Measurements from ENCODE around the gene PWWP2A. TPM values are rescaled to one million over a fixed set of nuclear protein-coding genes. Genes with fewer than 3 reads are reported as not detected.

The PWWP2A gene
- total RNA-seq, 1 experiment from 2014 or later = 34.4 TPM

GRCh38 chr5:160152901-160153300 lies 33.7 kb upstream of the PWWP2A start:
- no peak overlapping the region for H3K4me3 ChIP-seq (ENCODE audit: low read depth, low read length)
- peaks cover 10% of the 10 kb centered on the region for H3K36me3 Mint-ChIP-seq (ENCODE audit: insufficient read depth, unreplicated experiment)
- H3K4me1 Mint-ChIP-seq (ENCODE audit: low read depth, unreplicated experiment) = peaks cover 13% of the 10 kb centered on the region
- H3K27ac Mint-ChIP-seq (ENCODE audit: unreplicated experiment) = no peak overlapping the region
- H3K4me1 ChIP-seq = peaks cover 12% of the 10 kb centered on the region
- ChIA-PET CTCF (no interaction called here), POLR2A (no interaction called here)
- no peaks in the 10 kb centered on the region for H3K27me3 ChIP-seq (replicated peaks; ENCODE audit: control insufficient read depth, insufficient read depth, low read length)
- no peak for TF ChIP-seq CTCF (IDR thresholded peaks at IDR 0.05; ENCODE audit: insufficient read depth in 1 of 2, low read depth in 1 of 2, low read length in 1 of 2, severe bottlenecking in 1 of 2, unreplicated experiment in 1 of 2)
- H3K4me3 Mint-ChIP-seq (ENCODE audit: unreplicated experiment) = no peak overlapping the region
- DNase-seq = no peak
- peaks cover 10% of the 10 kb centered on the region for H3K9me3 Mint-ChIP-seq (ENCODE audit: unreplicated experiment)
- intact Hi-C loops (cut with micrococcal nuclease; ENCODE audit: unreplicated experiment) = no loop called here
- no TSS peak for BruUV-seq (replicated peaks)
- no peaks in the 10 kb centered on the region for H3K27me3 Mint-ChIP-seq (ENCODE audit: insufficient read depth, unreplicated experiment)
- no peaks in the 10 kb centered on the region for H3K36me3 ChIP-seq (ENCODE audit: control insufficient read depth, insufficient read depth, low read length)
- H3K9me3 ChIP-seq = no peaks in the 10 kb centered on the region

- peaks cover 10% of the 10 kb centered on the region for H3K36me3 Mint-ChIP-seq (ENCODE audit: insufficient read depth, unreplicated experiment)
- no peak overlapping the region for H3K27ac Mint-ChIP-seq (ENCODE audit: unreplicated experiment)
- H3K27me3 Mint-ChIP-seq (ENCODE audit: insufficient read depth, unreplicated experiment) = no peaks in the 10 kb centered on the region
These were observed 33.0 kb upstream of the PWWP2A start for GRCh38 chr5:160152287-160152686.

GRCh38 chr5:160151017-160151416 lies 31.8 kb upstream of the PWWP2A start:
- Mint-ChIP-seq H3K9me3 (ENCODE audit: unreplicated experiment) (peaks cover 10% of the 10 kb centered on the region), H3K4me1 (ENCODE audit: low read depth, unreplicated experiment) (peaks cover 24% of the 10 kb centered on the region), H3K27ac (ENCODE audit: unreplicated experiment) (no peak overlapping the region), H3K4me3 (ENCODE audit: unreplicated experiment) (no peak overlapping the region), H3K36me3 (ENCODE audit: insufficient read depth, unreplicated experiment) (peaks cover 10% of the 10 kb centered on the region), H3K27me3 (ENCODE audit: insufficient read depth, unreplicated experiment) (no peaks in the 10 kb centered on the region)
- ChIA-PET POLR2A (no interaction called here), CTCF (no interaction called here)
- H3K4me1 ChIP-seq = peaks cover 12% of the 10 kb centered on the region
- no peaks in the 10 kb centered on the region for H3K9me3 ChIP-seq
- no TSS peak for BruUV-seq (replicated peaks)
- DNase-seq = no peak
- no peak for TF ChIP-seq CTCF (IDR thresholded peaks at IDR 0.05; ENCODE audit: insufficient read depth in 1 of 2, low read depth in 1 of 2, low read length in 1 of 2, severe bottlenecking in 1 of 2, unreplicated experiment in 1 of 2)
- H3K36me3 ChIP-seq (ENCODE audit: control insufficient read depth, insufficient read depth, low read length) = no peaks in the 10 kb centered on the region
- H3K27me3 ChIP-seq (replicated peaks; ENCODE audit: control insufficient read depth, insufficient read depth, low read length) = no peaks in the 10 kb centered on the region
- intact Hi-C loops (cut with micrococcal nuclease; ENCODE audit: unreplicated experiment) = no loop called here
- no peak overlapping the region for H3K4me3 ChIP-seq (ENCODE audit: low read depth, low read length)

More at GRCh38 chr5:160152287-160152686, 33.0 kb upstream of the PWWP2A start:
- Mint-ChIP-seq H3K4me3 (ENCODE audit: unreplicated experiment) (no peak overlapping the region), H3K9me3 (ENCODE audit: unreplicated experiment) (peaks cover 10% of the 10 kb centered on the region), H3K4me1 (ENCODE audit: low read depth, unreplicated experiment) (peaks cover 17% of the 10 kb centered on the region)
- Histone ChIP-seq H3K27me3 (replicated peaks; ENCODE audit: control insufficient read depth, insufficient read depth, low read length) (no peaks in the 10 kb centered on the region), H3K4me3 (ENCODE audit: low read depth, low read length) (no peak overlapping the region), H3K36me3 (ENCODE audit: control insufficient read depth, insufficient read depth, low read length) (no peaks in the 10 kb centered on the region), H3K4me1 (peaks cover 12% of the 10 kb centered on the region), H3K9me3 (no peaks in the 10 kb centered on the region)
- ChIA-PET CTCF (no interaction called here), POLR2A (no interaction called here)
- BruUV-seq (replicated peaks) = no TSS peak
- no peak for DNase-seq
- intact Hi-C loops (cut with micrococcal nuclease; ENCODE audit: unreplicated experiment) = no loop called here
- no peak for TF ChIP-seq CTCF (IDR thresholded peaks at IDR 0.05; ENCODE audit: insufficient read depth in 1 of 2, low read depth in 1 of 2, low read length in 1 of 2, severe bottlenecking in 1 of 2, unreplicated experiment in 1 of 2)

All from Caco-2 (cell line).